B cell (primary cell): ENCODE results near the gene OR11L1. TPM values are rescaled to one million over a fixed set of nuclear protein-coding genes. Genes with fewer than 3 reads are reported as not detected.

ENCODE experiments used
- ATAC-seq: fragments of 200-7000 bp; cut with Tn5 transposase; one replicate; pipeline ENCODE4 v1.10.0; 2021; ENCODE audit warnings: low read depth, mild to moderate bottlenecking, moderate number of reproducible peaks, moderate library complexity
- CTCF ChIA-PET: fragments of 350-600 bp; sonication (Branson Sonifier 250); formaldehyde crosslinking; loops from one replicate; lab custom pipeline; 2021; ENCODE audit warnings: antibody characterized with exemption, inconsistent platforms; lab: Charles Lee
- POLR2A ChIA-PET: fragments of 350-600 bp; sonication (Branson Sonifier 250); formaldehyde crosslinking; loops from one replicate; lab custom pipeline; 2021; ENCODE audit warnings: antibody characterized with exemption; lab: Charles Lee
- DNase-seq: peaks from one replicate; pipeline ENCODE4 v3.0.0; 2013
- H2AFZ ChIP-seq: 2 replicates; pipeline ENCODE4 v1.6.1; 2012; ENCODE audit warnings: mild to moderate bottlenecking, low read depth, low read length; ENCODE audit not compliant: insufficient read depth, poor library complexity, severe bottlenecking
- H3K27ac ChIP-seq, 2 donors: 1 replicate in 1 of 2; 2 replicates in 1 of 2; pipeline ENCODE4 v1.5.1; 2012 to 2013; ENCODE audit warnings: low read length in 2 of 2, mild to moderate bottlenecking in 2 of 2, moderate library complexity in 1 of 2
- H3K27me3 ChIP-seq, 4 experiments: fragments of 200-600 bp in 1 of 4; sonication (generic) in 1 of 4; replicated peaks in 1 of 4; 1 replicate in 2 of 4; 2 replicates in 2 of 4; pipeline versions ENCODE4 v1.6.1 to v1.7.0; 2013 to 2016; ENCODE audit warnings: low read length in 3 of 4, mild to moderate bottlenecking in 2 of 4, mixed read lengths in 1 of 4, moderate library complexity in 1 of 4; ENCODE audit not compliant: insufficient read depth in 4 of 4, control insufficient read depth in 3 of 4; ENCODE audit errors: control extremely low read depth in 1 of 4
- H3K36me3 ChIP-seq, 2 experiments: replicated peaks in 1 of 2; 1 replicate in 1 of 2; 2 replicates in 1 of 2; pipeline versions ENCODE4 v1.6.1 to v1.7.1; 2013; ENCODE audit warnings: low read length in 1 of 2; ENCODE audit not compliant: insufficient read depth in 2 of 2, control insufficient read depth in 1 of 2; ENCODE audit errors: control extremely low read depth in 1 of 2, extremely low read depth in 1 of 2
- H3K4me1 ChIP-seq, 2 donors: fragments of 200-600 bp in 1 of 2; sonication (generic) in 1 of 2; 1 replicate in 1 of 2; 2 replicates in 1 of 2; pipeline versions ENCODE4 v1.5.1 to v1.6.1; 2013 to 2017; ENCODE audit warnings: low read length in 2 of 2; ENCODE audit not compliant: control insufficient read depth in 2 of 2, insufficient read depth in 2 of 2
- H3K4me2 ChIP-seq: replicated peaks from 2 replicates; pipeline ENCODE3; 2012; ENCODE audit warnings: mild to moderate bottlenecking, low read depth, low read length; ENCODE audit not compliant: poor library complexity, severe bottlenecking
- H3K4me3 ChIP-seq, 5 experiments: fragments of 200-600 bp in 1 of 5; sonication (generic) in 1 of 5; 1 replicate in 3 of 5; 2 replicates in 2 of 5; pipeline versions ENCODE4 v1.5.1 to v1.7.0; 2011 to 2016; ENCODE audit warnings: low read length in 4 of 5, mild to moderate bottlenecking in 4 of 5, low read depth in 2 of 5, control low read depth in 1 of 5, moderate library complexity in 1 of 5; ENCODE audit not compliant: insufficient read depth in 1 of 5; ENCODE audit errors: control extremely low read depth in 1 of 5, extremely low read depth in 1 of 5
- H3K79me2 ChIP-seq: fragments of 200-600 bp; sonication (generic); one replicate; pipeline ENCODE4 v1.6.0; 2016; ENCODE audit warnings: low read length; ENCODE audit not compliant: control insufficient read depth, insufficient read depth
- H3K9ac ChIP-seq: fragments of 200-600 bp; sonication (generic); 2 replicates; pipeline ENCODE4 v1.6.1; 2017; ENCODE audit warnings: mild to moderate bottlenecking, low read length, moderate library complexity
- H3K9me3 ChIP-seq, 3 donors: one replicate each; pipeline versions ENCODE4 v1.6.1 to v1.7.1; 2013; ENCODE audit warnings: low read length in 2 of 3; ENCODE audit not compliant: control insufficient read depth in 2 of 3, insufficient read depth in 1 of 3; ENCODE audit errors: control extremely low read depth in 1 of 3
- H4K20me1 ChIP-seq: 2 replicates; pipeline ENCODE4 v1.6.0; 2012; ENCODE audit warnings: mild to moderate bottlenecking, low read length; ENCODE audit not compliant: insufficient read depth, control insufficient read depth, poor library complexity, severe bottlenecking
- H3K27ac Mint-ChIP-seq: one replicate; pipeline ENCODE4 v1.8.0; 2021; ENCODE audit warnings: mixed read lengths
- H3K27me3 Mint-ChIP-seq: one replicate; pipeline ENCODE4 v1.8.0; 2021; ENCODE audit warnings: mixed read lengths
- H3K4me1 Mint-ChIP-seq: one replicate; pipeline ENCODE4 v1.8.0; 2021; ENCODE audit warnings: mixed read lengths
- H3K4me3 Mint-ChIP-seq: one replicate; pipeline ENCODE4 v1.8.0; 2021; ENCODE audit warnings: mixed read lengths
- H3K9me3 Mint-ChIP-seq: one replicate; pipeline ENCODE4 v1.8.0; 2022; ENCODE audit warnings: mixed read lengths; ENCODE audit not compliant: insufficient read depth
- EZH2 ChIP-seq: IDR thresholded peaks from 2 replicates; pipeline ENCODE4 v1.6.1; 2012; ENCODE audit warnings: borderline replicate concordance, low read depth, mild to moderate bottlenecking, moderate library complexity, low read length; ENCODE audit not compliant: insufficient read depth, poor library complexity, severe bottlenecking
- WGBS: methylation state at CpG from one replicate; pipeline ENCODE4 v1.1.5; 2013; ENCODE audit warnings: missing lambda C conversion rate; ENCODE audit not compliant: insufficient coverage; 5-methylcytosine and 5-hydroxymethylcytosine counted together
- intact Hi-C: fragments of 100-400 bp; cut with micrococcal nuclease; formaldehyde crosslinking; loops from one replicate; pipeline ENCODE4 v1.10.0; 2022
- polyA plus RNA-seq: library from polyadenylated mRNA; depleted of rRNA; stranded (reverse); fragments of >200 nt; gene quantifications from 2 replicates; pipeline ENCODE4 v1.2.3, GENCODE V29; 2012
- total RNA-seq, 2 donors: library from RNA; stranded (reverse); fragments of 120-200 nt in 1 of 2; gene quantifications; 1 replicate in 1 of 2; 2 replicates in 1 of 2; pipeline versions ENCODE4 v1.2.3 to v1.2.4, GENCODE V29; 2013 to 2022
- TF ChIP-seq, protein P1 (sequence below): fragments of 200-600 bp; IDR thresholded peaks from one replicate; pipeline ENCODE4 v1.8.0; 2022; ENCODE audit warnings: antibody characterized with exemption, mild to moderate bottlenecking

OR11L1 gene
- total and polyA plus RNA-seq, 2 donors (not counting 1 experiment from before 2014, with no cell fraction given): not detected

DNA sequence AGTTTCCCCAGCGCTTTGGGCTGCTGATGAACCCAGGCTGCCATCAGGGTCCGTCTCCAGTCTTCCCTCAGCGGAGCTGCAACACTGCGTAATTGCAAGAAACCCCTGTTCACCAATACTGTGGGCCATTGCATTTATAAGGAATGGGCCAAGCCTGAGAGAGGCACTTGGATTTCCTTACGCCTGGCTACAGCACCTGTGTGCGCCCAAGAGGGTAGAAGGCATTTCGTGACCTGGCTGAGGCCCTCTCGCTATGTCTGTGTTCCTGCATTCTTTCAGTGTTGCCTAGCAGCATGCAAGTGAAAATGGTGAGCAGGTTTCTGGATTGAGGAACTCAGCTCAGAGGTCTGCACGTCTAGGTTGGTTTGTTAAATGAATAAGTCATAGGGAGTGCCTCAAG lies 41.6 kb upstream of the OR11L1 start:
- ChIA-PET CTCF (no interaction called here), POLR2A (no interaction called here)
- Histone ChIP-seq H3K4me2 (no peak overlapping the region), H4K20me1 (no peaks in the 10 kb centered on the region), H3K4me1 (no peaks in the 10 kb centered on the region), H3K79me2 (no peaks in the 10 kb centered on the region), H2AFZ (no peak overlapping the region), H3K36me3 (no peaks in the 10 kb centered on the region), H3K27me3 (no peaks in the 10 kb centered on the region), H3K4me3 (no peak overlapping the region), H3K9ac (no peak overlapping the region), H3K9me3 (no peaks in the 10 kb centered on the region), H3K27ac (no peak overlapping the region)
- ATAC-seq (no peak), DNase-seq (no peak)
- H3K27ac Mint-ChIP-seq: no peak overlapping the region
- intact Hi-C loops: no loop called here
- TF ChIP-seq EZH2: no peak
- TF ChIP-seq, protein P1, sequence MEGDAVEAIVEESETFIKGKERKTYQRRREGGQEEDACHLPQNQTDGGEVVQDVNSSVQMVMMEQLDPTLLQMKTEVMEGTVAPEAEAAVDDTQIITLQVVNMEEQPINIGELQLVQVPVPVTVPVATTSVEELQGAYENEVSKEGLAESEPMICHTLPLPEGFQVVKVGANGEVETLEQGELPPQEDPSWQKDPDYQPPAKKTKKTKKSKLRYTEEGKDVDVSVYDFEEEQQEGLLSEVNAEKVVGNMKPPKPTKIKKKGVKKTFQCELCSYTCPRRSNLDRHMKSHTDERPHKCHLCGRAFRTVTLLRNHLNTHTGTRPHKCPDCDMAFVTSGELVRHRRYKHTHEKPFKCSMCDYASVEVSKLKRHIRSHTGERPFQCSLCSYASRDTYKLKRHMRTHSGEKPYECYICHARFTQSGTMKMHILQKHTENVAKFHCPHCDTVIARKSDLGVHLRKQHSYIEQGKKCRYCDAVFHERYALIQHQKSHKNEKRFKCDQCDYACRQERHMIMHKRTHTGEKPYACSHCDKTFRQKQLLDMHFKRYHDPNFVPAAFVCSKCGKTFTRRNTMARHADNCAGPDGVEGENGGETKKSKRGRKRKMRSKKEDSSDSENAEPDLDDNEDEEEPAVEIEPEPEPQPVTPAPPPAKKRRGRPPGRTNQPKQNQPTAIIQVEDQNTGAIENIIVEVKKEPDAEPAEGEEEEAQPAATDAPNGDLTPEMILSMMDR: no peak
- no peak overlapping the region for H3K4me3 Mint-ChIP-seq
- H3K4me1 Mint-ChIP-seq: no peaks in the 10 kb centered on the region
- H3K9me3 Mint-ChIP-seq: no peaks in the 10 kb centered on the region
- no peaks in the 10 kb centered on the region for H3K27me3 Mint-ChIP-seq
- WGBS: 97% methylated on average over 8 of the region's 9 CpGs

DNA sequence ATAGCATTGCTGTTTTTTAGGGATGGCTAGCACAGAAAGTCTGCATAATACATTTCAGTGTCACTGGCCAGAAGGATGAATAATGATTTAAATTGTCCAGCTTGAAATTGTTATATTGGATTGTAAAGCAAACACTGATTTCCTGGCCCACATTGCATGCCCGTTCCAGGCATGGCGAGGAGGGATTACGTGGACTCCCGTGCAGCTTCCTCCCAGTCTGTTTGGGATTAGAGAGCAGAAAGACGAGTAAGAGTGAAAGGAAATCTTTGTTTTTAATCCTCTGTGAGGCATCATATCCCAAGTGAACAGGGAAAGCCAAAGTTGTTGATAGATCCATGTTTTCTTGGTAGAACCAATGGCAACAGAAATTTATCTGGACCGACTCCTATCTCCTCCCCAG lies 23.7 kb upstream of the OR11L1 start:
- Mint-ChIP-seq H3K27ac (no peak overlapping the region), H3K4me3 (no peak overlapping the region), H3K9me3 (no peaks in the 10 kb centered on the region), H3K4me1 (no peaks in the 10 kb centered on the region), H3K27me3 (peaks cover 8% of the 10 kb centered on the region)
- WGBS: 87% methylated on average over 6 of the region's 6 CpGs
- no peaks in the 10 kb centered on the region for H3K79me2 ChIP-seq
- ChIA-PET CTCF (no interaction called here), POLR2A (no interaction called here)
- no peak for DNase-seq
- ATAC-seq: no peak
- no peak overlapping the region for H3K4me2 ChIP-seq
- no peaks in the 10 kb centered on the region for H3K9me3 ChIP-seq
- H3K27ac ChIP-seq: no peak overlapping the region
- H3K36me3 ChIP-seq: no peaks in the 10 kb centered on the region
- TF ChIP-seq, protein P1: no peak
- TF ChIP-seq EZH2: no peak
- no peaks in the 10 kb centered on the region for H3K27me3 ChIP-seq
- no peak overlapping the region for H2AFZ ChIP-seq
- H3K9ac ChIP-seq: no peak overlapping the region
- H3K4me3 ChIP-seq: no peak overlapping the region
- intact Hi-C loops: no loop called here
- H4K20me1 ChIP-seq: no peaks in the 10 kb centered on the region
- no peaks in the 10 kb centered on the region for H3K4me1 ChIP-seq
